K562 (cell line): ENCODE data around the gene DNAL4. TPM values are rescaled to one million over a fixed set of nuclear protein-coding genes. Genes with fewer than 3 reads are reported as not detected.

ENCODE experiments used
- BRF1 ChIP-seq: IDR thresholded peaks from 3 replicates; pipeline ENCODE4 v1.6.1; 2011; ENCODE audit warnings: borderline replicate concordance, mild to moderate bottlenecking; ENCODE audit not compliant: insufficient read length; ENCODE audit errors: extremely low read depth
- FOXK2 ChIP-seq, 2 experiments: fragments of 450-650 bp; IDR thresholded peaks in 1 of 2; conservative IDR thresholded peaks in 1 of 2; 2 replicates each; pipeline ENCODE4 v1.6.1; 2016; ENCODE audit warnings: low read depth in 2 of 2, mild to moderate bottlenecking in 1 of 2
- NEUROD1 ChIP-seq: fragments of 150-350 bp; IDR thresholded peaks from 2 replicates; pipeline ENCODE4 v1.6.1; 2014; ENCODE audit warnings: borderline replicate concordance, low read length, low read depth; ENCODE audit not compliant: partially characterized antibody
- RBM15 ChIP-seq: fragments of 200-400 bp; formaldehyde crosslinking; IDR thresholded peaks from 2 replicates; pipeline ENCODE4 v1.6.1; 2018; ENCODE audit warnings: mild to moderate bottlenecking, low read length, moderate library complexity; ENCODE audit not compliant: insufficient read depth
- RNF2 ChIP-seq: sonication (generic); IDR thresholded peaks from 2 replicates; pipeline ENCODE4 v1.6.1; 2016
- TAF7 ChIP-seq: fragments of 450-650 bp; IDR thresholded peaks from 2 replicates; pipeline ENCODE4 v1.6.1; 2016; ENCODE audit warnings: missing genetic modification characterization, missing compliant biosample characterization
- YY1 ChIP-seq, 3 experiments: IDR thresholded peaks; 2 replicates each; pipeline ENCODE4 v1.6.1; 2011; ENCODE audit warnings: low read length in 2 of 3, mild to moderate bottlenecking in 2 of 3, moderate library complexity in 2 of 3, borderline replicate concordance in 1 of 3, control low read depth in 1 of 3, low read depth in 1 of 3; ENCODE audit not compliant: insufficient read depth in 3 of 3, insufficient replicate concordance in 2 of 3, control insufficient read depth in 1 of 3, insufficient read length in 1 of 3; ENCODE audit errors: extremely low read depth in 1 of 3
- polyA plus RNA-seq, 8 experiments: library from polyadenylated mRNA; depleted of rRNA in 4 of 8; stranded (reverse) in 5 of 8; unstranded in 3 of 8; fragments of >200 nt; fragmentation: Nextera tagmentation in 2 of 8; fragmentation: Illumina TruSeq in 1 of 8; extraction: Ambion mirVana in 2 of 8; extraction: Trizol in 1 of 8; gene quantifications; 2 replicates each; pipeline versions ENCODE4 v1.2.1 to v1.2.3, GENCODE V29; 2011 to 2014; ENCODE audit warnings: inconsistent platforms in 1 of 8, missing spikeins in 1 of 8
- total RNA-seq, 7 experiments: library from RNA; depleted of rRNA in 6 of 7; stranded (reverse); fragments of >200 nt in 6 of 7; fragmentation: Illumina TruSeq in 2 of 7; extraction: Trizol in 2 of 7; gene quantifications; 2 replicates each; pipeline versions ENCODE4 v1.2.1 to v1.2.3, GENCODE V29; 2011 to 2021; ENCODE audit warnings: low replicate concordance in 1 of 7
- TF ChIP-seq, protein P1 (sequence below): fragments of 250-450 bp; sonication (Bioruptor Pico); IDR thresholded peaks from 2 replicates; pipeline ENCODE4 v1.4.0; 2020
- TF ChIP-seq, protein P2 (sequence below): sonication (generic); formaldehyde crosslinking; IDR thresholded peaks from 2 replicates; pipeline ENCODE4 v1.8.1; 2022; ENCODE audit warnings: missing genetic modification reagents

DNAL4 gene
- total and polyA plus RNA-seq, 9 of the 15 experiments (the other 6 are each of a cell fraction or from before 2014, with no cell fraction given): 0.20 to 9.4 (median 5.2) TPM

DNA sequence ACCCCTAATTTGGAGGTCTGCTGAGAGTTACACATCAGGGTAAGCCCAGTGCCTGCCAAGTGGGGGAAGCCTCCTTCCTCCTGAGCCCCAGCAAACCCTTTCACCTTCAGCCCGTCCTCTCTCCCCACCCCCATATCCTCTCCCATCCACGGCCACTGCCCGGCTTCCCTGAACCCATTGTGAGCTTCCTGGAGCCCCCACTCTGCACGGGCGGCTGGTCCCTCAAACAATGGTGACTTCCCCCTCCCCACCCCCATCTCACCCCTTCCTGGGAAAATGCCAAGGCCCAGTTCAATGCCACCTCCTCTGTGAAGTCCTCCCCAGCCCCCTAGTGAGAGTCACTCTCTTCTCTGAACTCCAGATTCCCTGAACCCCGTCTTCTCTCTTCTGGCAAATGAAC, 17.9 kb downstream of the DNAL4 start (continued):
- TF ChIP-seq, protein P1, sequence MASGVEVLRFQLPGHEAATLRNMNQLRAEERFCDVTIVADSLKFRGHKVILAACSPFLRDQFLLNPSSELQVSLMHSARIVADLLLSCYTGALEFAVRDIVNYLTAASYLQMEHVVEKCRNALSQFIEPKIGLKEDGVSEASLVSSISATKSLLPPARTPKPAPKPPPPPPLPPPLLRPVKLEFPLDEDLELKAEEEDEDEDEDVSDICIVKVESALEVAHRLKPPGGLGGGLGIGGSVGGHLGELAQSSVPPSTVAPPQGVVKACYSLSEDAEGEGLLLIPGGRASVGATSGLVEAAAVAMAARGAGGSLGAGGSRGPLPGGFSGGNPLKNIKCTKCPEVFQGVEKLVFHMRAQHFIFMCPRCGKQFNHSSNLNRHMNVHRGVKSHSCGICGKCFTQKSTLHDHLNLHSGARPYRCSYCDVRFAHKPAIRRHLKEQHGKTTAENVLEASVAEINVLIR (CRISPR knock-in tag): no peak
- TF ChIP-seq NEUROD1: no peak
- no peak for TF ChIP-seq YY1 (IDR thresholded peaks at IDR 0.05; ENCODE audit: borderline replicate concordance in 1 of 3, control insufficient read depth in 1 of 3, extremely low read depth in 1 of 3, insufficient read depth in 3 of 3, insufficient read length in 1 of 3, insufficient replicate concordance in 2 of 3, low read depth in 1 of 3, low read length in 2 of 3)
- TF ChIP-seq BRF1: no peak
- TF ChIP-seq, protein P2, sequence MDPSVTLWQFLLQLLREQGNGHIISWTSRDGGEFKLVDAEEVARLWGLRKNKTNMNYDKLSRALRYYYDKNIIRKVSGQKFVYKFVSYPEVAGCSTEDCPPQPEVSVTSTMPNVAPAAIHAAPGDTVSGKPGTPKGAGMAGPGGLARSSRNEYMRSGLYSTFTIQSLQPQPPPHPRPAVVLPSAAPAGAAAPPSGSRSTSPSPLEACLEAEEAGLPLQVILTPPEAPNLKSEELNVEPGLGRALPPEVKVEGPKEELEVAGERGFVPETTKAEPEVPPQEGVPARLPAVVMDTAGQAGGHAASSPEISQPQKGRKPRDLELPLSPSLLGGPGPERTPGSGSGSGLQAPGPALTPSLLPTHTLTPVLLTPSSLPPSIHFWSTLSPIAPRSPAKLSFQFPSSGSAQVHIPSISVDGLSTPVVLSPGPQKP (CRISPR knock-in tag): no peak
- no peak for TF ChIP-seq FOXK2 (conservative IDR thresholded peaks at IDR 0.05 in 1 of 2, IDR thresholded peaks at IDR 0.05 in 1 of 2; ENCODE audit: low read depth in 2 of 2)
- TF ChIP-seq RBM15: no peak
- no peak for TF ChIP-seq TAF7 (tag)
- no peak for TF ChIP-seq RNF2
